Activated CD8-positive, alpha-beta T cell treated with anti-CD3 and anti-CD28 coated beads for 36 hours (primary cell): ENCODE results near the gene SIL1. TPM values are rescaled to one million over a fixed set of nuclear protein-coding genes. Genes with fewer than 3 reads are reported as not detected.
"Not testable (repeated sequence)": the region's sequence is repeated elsewhere in the genome, so short reads cannot be mapped to it uniquely, and the experiment has no call there.

Source experiments
- ATAC-seq: fragments of 200-7000 bp; cut with Tn5 transposase; one replicate; pipeline ENCODE4 v1.10.0; 2021; ENCODE audit warnings: mild to moderate bottlenecking, moderate library complexity
- CTCF ChIA-PET: fragments of 350-600 bp; sonication (Branson Sonifier 250); formaldehyde crosslinking; loops from one replicate; lab custom pipeline; 2021; ENCODE audit warnings: antibody characterized with exemption; lab: Charles Lee
- POLR2A ChIA-PET: fragments of 350-600 bp; sonication (Branson Sonifier 250); formaldehyde crosslinking; loops from one replicate; lab custom pipeline; 2021; ENCODE audit warnings: antibody characterized with exemption; lab: Charles Lee
- DNase-seq: peaks from one replicate; pipeline ENCODE4 v3.0.0-alpha.2; 2020
- H3K27ac Mint-ChIP-seq: one replicate; pipeline ENCODE4 v1.8.0; 2021; ENCODE audit warnings: mild to moderate bottlenecking, mixed read lengths
- H3K27me3 Mint-ChIP-seq: one replicate; pipeline ENCODE4 v1.8.0; 2021; ENCODE audit warnings: mixed read lengths
- H3K36me3 Mint-ChIP-seq: one replicate; pipeline ENCODE4 v1.8.0; 2021; ENCODE audit warnings: low read depth, mixed read lengths
- H3K4me1 Mint-ChIP-seq: one replicate; pipeline ENCODE4 v1.8.0; 2021; ENCODE audit warnings: low read depth, mixed read lengths
- H3K4me3 Mint-ChIP-seq: one replicate; pipeline ENCODE4 v1.8.0; 2021; ENCODE audit warnings: mild to moderate bottlenecking, moderate library complexity, mixed read lengths
- H3K9me3 Mint-ChIP-seq: one replicate; pipeline ENCODE4 v1.8.0; 2021; ENCODE audit warnings: mixed read lengths
- intact Hi-C: fragments of 100-400 bp; cut with micrococcal nuclease; formaldehyde crosslinking; loops from one replicate; pipeline ENCODE4 v1.10.0; 2022
- total RNA-seq, 2 experiments: library from RNA; stranded (reverse); gene quantifications; one replicate each; pipeline ENCODE4 v1.2.3, GENCODE V29; 2021
- TF ChIP-seq, protein P1 (sequence below): fragments of 200-600 bp; IDR thresholded peaks from one replicate; pipeline ENCODE4 v1.8.0; 2022; ENCODE audit warnings: antibody characterized with exemption, mild to moderate bottlenecking

Gene SIL1
- total RNA-seq, 2 experiments from 2014 or later: 27.6 to 32.3 TPM

DNA sequence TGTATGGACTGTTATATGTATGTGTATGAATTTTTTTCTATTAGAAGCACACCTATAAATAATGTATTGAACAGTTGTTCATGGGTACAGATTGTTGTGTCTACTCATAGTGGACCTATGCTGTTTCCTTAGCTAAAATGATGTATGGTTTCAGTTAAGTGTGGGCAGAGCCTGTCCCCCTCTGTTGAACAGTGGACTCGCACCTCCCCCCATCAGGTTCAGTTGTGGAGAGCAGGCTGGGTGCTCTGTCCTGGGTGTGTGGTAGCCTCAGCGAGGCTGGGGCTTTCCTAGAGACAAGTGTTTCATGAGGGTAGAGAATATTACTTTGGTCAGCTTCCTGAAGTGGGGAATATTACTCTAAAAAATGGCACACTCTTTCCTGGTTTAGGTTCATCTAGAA is 275.7 kb downstream of the SIL1 start:
- Mint-ChIP-seq H3K4me1 (no peaks in the 10 kb centered on the region), H3K27me3 (no peaks in the 10 kb centered on the region), H3K27ac (no peak overlapping the region), H3K9me3 (no peaks in the 10 kb centered on the region), H3K36me3 (no peaks in the 10 kb centered on the region), H3K4me3 (no peak overlapping the region)
- ATAC-seq (no peak), DNase-seq (no peak)
- ChIA-PET POLR2A (no interaction called here), CTCF (no interaction called here)
- TF ChIP-seq, protein P1, sequence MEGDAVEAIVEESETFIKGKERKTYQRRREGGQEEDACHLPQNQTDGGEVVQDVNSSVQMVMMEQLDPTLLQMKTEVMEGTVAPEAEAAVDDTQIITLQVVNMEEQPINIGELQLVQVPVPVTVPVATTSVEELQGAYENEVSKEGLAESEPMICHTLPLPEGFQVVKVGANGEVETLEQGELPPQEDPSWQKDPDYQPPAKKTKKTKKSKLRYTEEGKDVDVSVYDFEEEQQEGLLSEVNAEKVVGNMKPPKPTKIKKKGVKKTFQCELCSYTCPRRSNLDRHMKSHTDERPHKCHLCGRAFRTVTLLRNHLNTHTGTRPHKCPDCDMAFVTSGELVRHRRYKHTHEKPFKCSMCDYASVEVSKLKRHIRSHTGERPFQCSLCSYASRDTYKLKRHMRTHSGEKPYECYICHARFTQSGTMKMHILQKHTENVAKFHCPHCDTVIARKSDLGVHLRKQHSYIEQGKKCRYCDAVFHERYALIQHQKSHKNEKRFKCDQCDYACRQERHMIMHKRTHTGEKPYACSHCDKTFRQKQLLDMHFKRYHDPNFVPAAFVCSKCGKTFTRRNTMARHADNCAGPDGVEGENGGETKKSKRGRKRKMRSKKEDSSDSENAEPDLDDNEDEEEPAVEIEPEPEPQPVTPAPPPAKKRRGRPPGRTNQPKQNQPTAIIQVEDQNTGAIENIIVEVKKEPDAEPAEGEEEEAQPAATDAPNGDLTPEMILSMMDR: no peak
- intact Hi-C loops: no loop called here

DNA sequence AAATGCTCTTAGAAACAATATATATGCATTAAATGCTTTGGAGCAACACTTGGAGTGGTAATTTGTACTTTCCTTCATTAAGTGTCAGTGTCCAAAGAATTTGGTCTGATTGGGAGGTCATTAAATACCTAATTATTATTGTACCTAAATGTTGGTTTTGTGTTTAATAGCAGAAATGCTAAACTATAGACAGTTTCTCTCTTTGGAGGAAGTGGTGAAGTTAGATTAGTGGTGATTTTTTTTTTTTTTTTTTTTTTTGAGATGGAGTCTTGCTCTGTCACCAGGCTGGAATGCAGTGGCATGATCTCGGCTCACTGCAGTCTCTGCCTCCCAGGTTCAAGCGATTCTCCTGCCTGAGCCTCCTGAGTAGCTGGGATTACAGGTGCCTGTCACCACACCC is 276.8 kb downstream of the SIL1 start:
- H3K27me3 Mint-ChIP-seq, H3K27ac Mint-ChIP-seq, H3K9me3 Mint-ChIP-seq, POLR2A ChIA-PET, H3K36me3 Mint-ChIP-seq, ATAC-seq, DNase-seq, H3K4me1 Mint-ChIP-seq, H3K4me3 Mint-ChIP-seq, CTCF ChIA-PET, intact Hi-C loops: not testable (repeated sequence)

DNA sequence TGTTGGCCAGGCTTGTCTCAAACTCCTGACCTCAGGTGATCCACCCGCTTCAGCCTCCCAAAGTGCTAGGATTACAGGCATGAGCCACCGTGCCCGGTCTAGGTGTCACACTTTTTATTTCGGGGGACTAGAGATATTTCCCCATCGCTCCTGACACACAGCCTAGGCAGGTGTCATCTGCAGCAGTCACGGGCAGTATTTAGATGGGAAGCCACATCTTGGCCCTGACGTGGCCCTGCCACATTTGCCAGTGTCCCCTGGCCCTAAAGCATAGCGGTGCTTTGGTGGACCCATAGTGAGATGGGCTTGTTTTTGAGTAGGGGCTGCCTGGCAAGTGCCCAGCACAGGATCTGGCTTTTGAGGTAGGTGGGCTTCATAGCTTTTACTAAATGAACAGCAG is 278.0 kb downstream of the SIL1 start:
- TF ChIP-seq, protein P1: no peak
- Mint-ChIP-seq H3K4me1 (no peaks in the 10 kb centered on the region), H3K27me3 (no peaks in the 10 kb centered on the region), H3K27ac (no peak overlapping the region), H3K4me3 (no peak overlapping the region), H3K9me3 (no peaks in the 10 kb centered on the region), H3K36me3 (no peaks in the 10 kb centered on the region)
- intact Hi-C loops: no loop called here
- ATAC-seq (no peak), DNase-seq (no peak)
- ChIA-PET CTCF (no interaction called here), POLR2A (no interaction called here)

DNA sequence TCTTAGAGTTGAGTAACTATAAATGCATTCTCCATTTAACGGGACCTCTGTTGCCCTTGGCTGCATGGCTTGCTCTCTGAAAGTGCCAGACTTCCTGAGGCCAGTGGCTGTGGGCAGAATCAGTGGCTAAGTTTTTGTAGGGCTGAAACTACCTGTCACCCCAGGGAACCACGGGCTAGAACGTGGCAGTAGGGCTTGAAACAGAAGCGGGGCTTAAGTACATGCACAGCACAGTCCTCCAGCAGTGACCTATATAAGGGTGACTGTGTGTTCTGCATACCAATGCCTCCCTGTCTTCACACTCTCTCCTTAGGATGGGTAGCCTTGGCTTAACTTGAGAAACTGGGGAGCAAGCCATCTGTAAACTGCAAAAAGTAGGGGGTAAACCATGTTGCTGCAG is 279.5 kb downstream of the SIL1 start:
- peaks cover 2% of the 10 kb centered on the region for H3K27me3 Mint-ChIP-seq
- H3K4me1 Mint-ChIP-seq: no peaks in the 10 kb centered on the region
- no peaks in the 10 kb centered on the region for H3K36me3 Mint-ChIP-seq
- ChIA-PET POLR2A (no interaction called here), CTCF (no interaction called here)
- no peak for DNase-seq
- no peak for ATAC-seq
- H3K27ac Mint-ChIP-seq: no peak overlapping the region
- TF ChIP-seq, protein P1: no peak
- no peaks in the 10 kb centered on the region for H3K9me3 Mint-ChIP-seq
- no peak overlapping the region for H3K4me3 Mint-ChIP-seq
- intact Hi-C loops: no loop called here

DNA sequence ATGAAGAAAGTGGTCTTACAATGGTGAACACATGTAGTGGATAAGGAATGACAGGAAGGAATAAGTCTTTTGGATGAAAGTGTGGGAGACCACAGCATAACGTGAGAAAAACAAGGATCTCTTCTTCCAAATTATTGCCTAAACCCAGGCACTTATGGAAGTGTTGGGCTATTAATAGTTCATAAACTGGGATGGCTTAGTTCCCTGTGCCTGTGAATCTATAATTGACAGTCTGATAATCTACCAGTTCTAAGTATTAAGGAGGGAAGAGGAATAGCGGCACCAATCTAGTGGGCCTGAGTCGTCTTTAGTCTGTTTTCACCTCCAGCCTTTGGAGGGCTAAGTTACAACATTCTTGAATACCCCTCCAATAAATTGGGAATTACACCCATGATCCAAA is 283.8 kb downstream of the SIL1 start:
- Mint-ChIP-seq H3K27me3 (peaks cover 3% of the 10 kb centered on the region), H3K9me3 (no peaks in the 10 kb centered on the region), H3K4me1 (no peaks in the 10 kb centered on the region), H3K27ac (no peak overlapping the region), H3K36me3 (no peaks in the 10 kb centered on the region), H3K4me3 (no peak overlapping the region)
- CTCF ChIA-PET: interaction anchor here (0.8 kb wide), 1 partner anchor 126 kb away, joined by 3 read pairs; no protein-coding TSS in a partner anchor
- no peak for DNase-seq
- POLR2A ChIA-PET: no interaction called here
- intact Hi-C loops: no loop called here
- TF ChIP-seq, protein P1: no peak
- no peak for ATAC-seq

DNA sequence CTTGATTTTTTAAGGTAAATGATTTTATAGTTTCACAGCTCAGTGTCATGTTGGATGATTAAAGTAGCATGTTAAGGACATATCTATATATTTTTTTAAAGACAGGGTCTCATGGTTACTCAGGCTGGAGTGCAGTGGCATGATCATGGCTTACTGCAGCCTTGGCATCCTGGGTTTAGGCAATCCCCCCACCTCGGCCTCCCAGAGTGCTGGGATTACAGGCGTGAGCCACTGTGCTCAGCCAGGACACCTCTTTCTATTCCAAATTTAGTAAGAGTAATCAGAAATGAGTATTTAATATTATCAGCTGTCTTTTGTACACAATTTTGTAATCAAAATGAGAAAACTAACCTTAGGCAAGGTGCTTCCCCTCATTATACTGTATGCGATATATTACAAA is 284.4 kb downstream of the SIL1 start:
- DNase-seq: no peak
- CTCF ChIA-PET: interaction anchor here (0.6 to 0.8 kb wide), 3 partner anchors 102 to 336 kb away, joined by 3 to 4 read pairs (median 3); no protein-coding TSS in a partner anchor
- Mint-ChIP-seq H3K9me3 (no peaks in the 10 kb centered on the region), H3K36me3 (no peaks in the 10 kb centered on the region), H3K4me1 (no peaks in the 10 kb centered on the region), H3K4me3 (no peak overlapping the region), H3K27me3 (peaks cover 3% of the 10 kb centered on the region), H3K27ac (no peak overlapping the region)
- TF ChIP-seq, protein P1: no peak
- POLR2A ChIA-PET: no interaction called here
- intact Hi-C loops: no loop called here
- no peak for ATAC-seq
